SKM-1 (cell line): ENCODE results near the gene TEX2.
"Not testable (repeated sequence)": the region's sequence is repeated elsewhere in the genome, so short reads cannot be mapped to it uniquely, and the experiment has no call there.

Experiments
- DNase-seq: peaks from one replicate; lab custom pipeline; 2025; ENCODE audit not compliant: unreplicated experiment; lab: John Stamatoyannopoulos, UW

Gene TEX2

DNA sequence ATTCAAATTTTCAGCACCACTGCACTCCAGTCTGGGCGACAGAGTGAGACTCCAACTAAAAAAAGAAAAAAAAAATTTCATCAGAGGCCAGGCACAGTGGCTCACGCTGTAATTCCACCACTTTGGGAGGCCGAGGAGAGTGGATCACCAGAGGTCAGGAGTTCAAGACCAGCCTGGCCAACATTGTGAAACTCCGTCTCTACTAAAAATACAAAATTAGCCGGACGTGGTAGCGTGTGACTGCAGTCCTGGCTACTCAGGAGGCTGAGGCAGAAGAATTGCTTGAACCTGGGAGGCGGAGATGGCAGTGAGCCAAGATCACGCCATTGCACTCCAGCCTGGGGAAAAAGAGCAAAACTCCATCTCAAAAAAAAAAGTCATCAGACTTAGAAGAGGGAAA is 77.5 kb downstream of the TEX2 start:
- peak; percentile 15 for DNase-seq

DNA sequence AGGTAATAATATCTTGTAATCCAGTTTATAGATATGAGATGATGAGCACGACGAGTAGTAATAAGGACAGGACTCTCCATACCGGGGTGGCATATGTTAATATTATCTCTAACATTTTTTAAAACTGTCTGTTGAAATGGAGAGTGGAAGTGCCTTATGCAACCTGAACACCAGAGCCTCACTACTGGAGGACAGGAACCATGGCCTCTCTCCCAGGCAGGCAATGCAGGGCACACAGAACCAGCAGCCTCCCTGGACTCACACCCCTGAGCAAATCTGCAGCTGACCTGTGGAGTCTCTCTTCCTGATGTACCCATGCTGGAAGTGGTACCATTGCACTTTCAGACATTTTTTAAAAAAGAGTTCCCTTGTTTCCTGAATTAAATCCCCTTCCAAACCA is 78.0 kb downstream of the TEX2 start:
- no peak for DNase-seq

- DNase-seq = no peak
Observed at GRCh38 chr17:64183815-64184214, 79.2 kb downstream of the TEX2 start.

GRCh38 chr17:64182325-64183012 is 80.6 kb downstream of the TEX2 start:
- DNase-seq = no peak

DNA sequence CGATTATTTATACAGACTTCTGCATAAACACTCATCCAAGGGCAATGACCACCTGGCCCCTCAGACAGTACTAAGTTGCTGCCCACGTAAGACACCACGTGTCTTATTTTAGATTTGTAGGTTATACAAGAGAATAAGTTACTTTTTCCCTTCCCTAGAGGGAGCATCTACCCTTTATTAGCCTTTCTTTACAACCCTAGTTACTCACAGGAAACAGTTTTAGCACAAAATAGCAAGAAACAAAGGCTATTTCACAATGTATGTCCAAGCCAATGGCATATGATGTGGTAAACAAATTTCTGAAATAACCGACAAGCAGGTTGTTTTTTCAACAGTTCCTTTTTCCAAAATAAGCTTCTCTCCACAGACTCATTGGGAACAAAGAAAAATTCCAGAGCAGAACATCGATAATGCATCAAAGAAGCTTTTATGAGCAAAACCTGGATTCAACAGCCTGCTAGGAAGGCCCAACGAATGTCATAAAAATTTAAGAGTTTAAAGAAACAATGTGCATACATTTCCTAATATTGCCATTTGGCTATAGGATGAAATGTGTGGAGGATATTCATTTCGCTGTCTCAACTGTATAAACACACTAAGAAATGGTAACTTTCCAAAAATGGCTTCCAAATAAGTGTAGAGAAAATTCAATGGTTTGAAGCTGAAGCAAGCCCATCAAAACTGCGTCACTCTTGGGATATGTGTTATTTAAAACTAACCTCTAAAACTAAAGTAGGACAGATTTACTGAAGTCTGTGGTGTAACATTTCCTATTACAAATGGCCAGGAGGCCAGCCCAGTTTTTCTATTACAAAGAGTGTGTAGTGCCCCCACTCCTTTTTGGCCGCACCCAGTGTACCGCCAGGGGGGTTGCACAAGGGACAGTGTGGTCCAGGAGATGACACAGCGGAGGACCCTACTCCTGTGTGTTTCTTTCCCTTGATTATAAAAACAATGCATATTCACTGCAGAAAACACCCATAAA is 82.7 kb downstream of the TEX2 start:
- peak; percentile 12 for DNase-seq

DNA sequence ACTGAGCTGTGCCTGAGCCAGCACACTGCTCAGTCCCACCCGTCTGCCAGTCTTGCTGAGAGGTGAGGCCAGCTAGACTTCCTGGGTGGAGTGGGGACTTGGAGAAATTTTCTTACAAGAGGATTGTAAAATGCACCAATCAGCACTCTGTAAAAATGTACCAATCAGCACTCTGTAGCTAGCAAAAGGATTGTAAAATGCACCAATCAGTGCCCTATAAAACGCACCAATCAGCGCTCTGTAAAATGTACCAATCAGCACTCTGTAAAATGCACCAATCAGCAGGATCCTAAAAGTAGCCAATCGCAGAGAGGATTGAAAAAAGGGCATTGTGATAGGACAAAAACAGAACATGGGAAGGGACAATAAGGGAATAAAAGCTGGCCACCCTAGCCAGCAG is 84.0 kb downstream of the TEX2 start:
- DNase-seq = not testable (repeated sequence)

- DNase-seq = no peak
Observed at GRCh38 chr17:64178011-64178825, 84.8 kb downstream of the TEX2 start.

DNA sequence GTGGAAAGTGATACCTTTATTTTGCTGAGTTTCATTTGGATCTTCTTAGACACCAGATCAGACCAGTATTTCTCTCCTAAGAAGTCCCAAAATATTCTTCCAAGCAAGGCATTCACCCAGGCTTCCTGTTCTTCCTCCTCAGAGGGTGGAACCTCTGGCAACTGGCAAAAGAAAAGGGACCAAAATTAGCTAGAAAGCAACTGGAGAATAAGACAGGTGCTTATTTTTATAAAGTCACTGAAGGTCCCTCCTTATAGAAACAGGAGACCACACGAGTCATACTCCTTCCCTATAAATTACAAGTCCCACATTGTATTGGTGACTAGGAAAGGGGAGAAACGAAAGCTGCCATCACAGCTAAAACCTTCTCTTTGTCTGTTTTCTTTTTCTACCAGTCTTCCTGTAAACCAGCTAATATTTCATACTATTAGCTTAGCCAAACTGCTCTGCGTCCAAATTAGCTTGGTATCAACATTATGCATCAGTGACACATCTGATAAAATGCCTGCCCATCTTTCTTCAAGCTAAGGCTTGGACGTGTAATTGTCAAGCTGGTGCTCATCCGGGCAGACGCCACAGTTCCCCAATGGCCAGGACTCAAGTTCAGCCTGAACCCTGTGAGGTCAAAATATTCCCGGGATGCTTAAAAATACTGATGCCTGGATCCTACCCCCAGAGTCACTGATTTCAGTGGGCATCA is 85.6 kb downstream of the TEX2 start:
- DNase-seq = no peak

- DNase-seq = no peak
Observed at GRCh38 chr17:64176556-64176955, 86.5 kb downstream of the TEX2 start.

GRCh38 chr17:64174686-64175456 is 88.2 kb downstream of the TEX2 start:
- peak; percentile 79 for DNase-seq

- no peak for DNase-seq
Observed at GRCh38 chr17:64173646-64174045, 89.4 kb downstream of the TEX2 start.

DNA sequence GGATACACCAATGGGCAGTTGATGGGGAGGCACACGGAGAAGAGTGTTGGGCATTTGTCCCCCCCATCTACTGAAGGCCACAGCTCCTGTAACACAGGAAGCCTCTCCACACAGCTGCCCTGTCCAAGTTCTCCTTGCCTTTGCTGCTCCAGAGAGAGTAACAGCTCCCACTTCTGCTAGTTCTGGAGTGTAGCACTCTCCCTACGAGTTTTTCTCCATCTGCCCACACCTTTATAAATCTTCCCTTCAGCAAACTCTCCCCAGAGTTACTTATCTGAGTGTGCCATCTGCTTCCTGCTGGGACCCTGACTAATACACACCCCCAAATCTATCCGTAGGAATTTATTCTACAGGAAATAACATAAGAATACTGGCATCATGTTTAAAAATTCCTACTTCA is 90.5 kb downstream of the TEX2 start:
- no peak for DNase-seq

GRCh38 chr17:64171041-64171440 is 92.0 kb downstream of the TEX2 start:
- DNase-seq = no peak

- no peak for DNase-seq
Observed at GRCh38 chr17:64170286-64170685, 92.8 kb downstream of the TEX2 start.

- not testable (repeated sequence) for DNase-seq
Observed at GRCh38 chr17:64167666-64168065, 95.4 kb downstream of the TEX2 start.

- DNase-seq = no peak
Observed at GRCh38 chr17:64166876-64167275, 96.2 kb downstream of the TEX2 start.

DNA sequence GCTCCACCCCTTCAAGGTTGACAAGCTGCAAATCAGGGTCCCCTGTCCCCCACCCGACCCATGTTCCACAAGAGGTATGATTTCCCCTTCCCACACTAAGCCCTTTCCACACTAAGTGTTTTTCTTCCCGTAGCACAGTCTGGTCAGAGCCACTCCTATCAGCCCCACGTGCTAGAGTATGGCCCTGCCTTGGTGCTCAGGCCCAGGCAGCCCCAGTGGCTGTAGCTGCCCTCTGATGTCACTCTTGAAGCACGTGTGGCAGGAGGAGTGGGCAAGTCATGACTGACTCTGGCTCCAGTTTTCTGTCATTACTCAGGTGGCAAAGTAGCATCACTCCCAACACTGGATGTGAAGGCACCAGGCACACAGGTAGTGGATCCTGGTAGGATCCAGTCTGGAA is 97.7 kb downstream of the TEX2 start:
- no peak for DNase-seq

DNA sequence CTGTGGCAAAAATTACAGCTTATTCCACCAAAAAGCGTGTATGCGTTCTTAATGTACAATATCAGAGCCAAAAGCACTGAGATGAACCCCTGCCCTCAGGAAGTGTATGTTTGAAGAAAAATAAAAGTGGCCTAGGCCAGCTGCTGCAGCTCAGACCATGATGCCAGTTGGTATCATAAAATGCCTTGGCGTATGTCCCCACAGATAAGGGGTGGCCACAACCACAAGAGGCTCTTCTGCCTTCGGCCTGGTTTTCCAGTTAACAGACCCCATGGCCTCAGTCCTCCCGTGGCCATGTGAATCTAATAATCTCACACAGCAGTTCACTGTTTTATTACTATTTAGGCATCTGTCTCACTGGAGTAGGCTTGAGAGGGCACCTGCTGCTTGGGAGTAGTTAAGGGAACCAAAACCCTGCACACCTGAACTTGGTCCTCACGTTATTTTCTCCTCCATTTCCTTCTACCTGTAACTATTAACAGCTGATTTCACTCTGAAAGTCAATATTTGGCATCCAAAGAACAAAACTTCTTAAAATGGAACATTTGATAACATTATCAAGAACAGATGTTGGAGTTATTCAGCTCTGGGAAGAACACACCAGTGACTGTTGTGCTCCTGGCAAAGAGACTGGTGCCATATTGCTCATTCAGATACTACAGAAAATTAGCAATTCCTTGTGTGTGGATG is 98.3 kb downstream of the TEX2 start:
- no peak for DNase-seq

DNA sequence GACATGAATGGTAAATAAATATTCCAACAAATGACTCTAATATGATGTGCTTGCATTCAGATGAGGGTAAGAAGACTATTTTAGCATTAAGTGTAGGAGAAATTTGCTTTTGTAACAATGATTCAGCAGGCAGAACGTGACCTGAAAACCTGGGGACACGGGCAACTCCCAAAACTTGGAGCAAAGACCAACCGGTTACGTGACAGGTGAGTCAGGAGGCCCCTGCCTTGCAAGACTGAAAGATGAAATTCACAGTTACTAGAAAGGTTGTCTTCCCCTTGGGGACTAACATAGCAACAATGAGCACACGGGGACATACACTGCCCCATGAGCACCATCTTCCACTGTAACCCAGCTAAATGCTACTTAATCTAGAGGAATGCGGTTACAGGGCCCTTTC is 99.6 kb downstream of the TEX2 start:
- no peak for DNase-seq
